Fibroblast of lung (primary cell): ENCODE measurements around the gene TM9SF4. TPM values are rescaled to one million over a fixed set of nuclear protein-coding genes. Genes with fewer than 3 reads are reported as not detected.
"Not testable (repeated sequence)": the region's sequence is repeated elsewhere in the genome, so short reads cannot be mapped to it uniquely, and the experiment has no call there.

Source experiments
- DNase-seq, 2 donors: peaks; one replicate each; pipeline versions ENCODE4 v3.0.0 to v3.0.0-alpha.2; 2010; ENCODE audit warnings: low read depth in 2 of 2
- H2AFZ ChIP-seq: 2 replicates; pipeline ENCODE4 v1.5.1; 2012; ENCODE audit warnings: low read length, control low read depth, inconsistent platforms
- H3K27ac ChIP-seq: 2 replicates; pipeline ENCODE4 v1.5.1; 2011; ENCODE audit warnings: low read length, control low read depth; ENCODE audit not compliant: insufficient read depth
- H3K27me3 ChIP-seq: 2 replicates; pipeline ENCODE4 v1.5.1; 2011; ENCODE audit warnings: mild to moderate bottlenecking, low read length; ENCODE audit not compliant: control insufficient read depth, insufficient read depth
- H3K36me3 ChIP-seq: 2 replicates; pipeline ENCODE4 v1.5.1; 2011; ENCODE audit warnings: low read length; ENCODE audit not compliant: control insufficient read depth, insufficient read depth
- H3K4me1 ChIP-seq: 2 replicates; pipeline ENCODE4 v1.5.1; 2011; ENCODE audit warnings: low read length; ENCODE audit not compliant: control insufficient read depth, insufficient read depth; ENCODE audit errors: extremely low read depth
- H3K4me2 ChIP-seq: 2 replicates; pipeline ENCODE4 v1.5.1; 2011; ENCODE audit warnings: low read length, control low read depth; ENCODE audit not compliant: insufficient read depth; ENCODE audit errors: extremely low read depth
- H3K4me3 ChIP-seq, 4 experiments: fragments of 200-600 bp in 1 of 4; sonication (generic) in 1 of 4; replicated peaks in 1 of 4; 2 replicates each; pipeline ENCODE4 v1.5.1; 2011 to 2016; ENCODE audit warnings: low read length in 4 of 4, low read depth in 3 of 4, mild to moderate bottlenecking in 3 of 4, control low read depth in 2 of 4, inconsistent platforms in 1 of 4, mixed read lengths in 1 of 4; ENCODE audit not compliant: insufficient read depth in 1 of 4; ENCODE audit errors: control extremely low read depth in 1 of 4
- H3K79me2 ChIP-seq: 2 replicates; pipeline ENCODE4 v1.5.1; 2012; ENCODE audit warnings: mild to moderate bottlenecking, low read length, inconsistent platforms; ENCODE audit not compliant: control insufficient read depth, insufficient read depth
- H3K9ac ChIP-seq: 2 replicates; pipeline ENCODE4 v1.5.1; 2011; ENCODE audit warnings: mild to moderate bottlenecking, low read length, control low read depth; ENCODE audit not compliant: insufficient read depth
- H3K9me3 ChIP-seq: 2 replicates; pipeline ENCODE4 v1.5.1; 2012; ENCODE audit warnings: low read depth, low read length; ENCODE audit not compliant: control insufficient read depth, insufficient read depth
- H4K20me1 ChIP-seq: 2 replicates; pipeline ENCODE4 v1.5.1; 2011; ENCODE audit warnings: low read length; ENCODE audit not compliant: control insufficient read depth, insufficient read depth; ENCODE audit errors: extremely low read depth
- EZH2 ChIP-seq: IDR thresholded peaks from 2 replicates; pipeline ENCODE4 v1.5.1; 2012; ENCODE audit warnings: low read length, control low read depth, mild to moderate bottlenecking; ENCODE audit errors: missing control alignments
- polyA plus RNA-seq, 2 donors: library from polyadenylated mRNA; depleted of rRNA in 1 of 2; stranded (reverse) in 1 of 2; unstranded in 1 of 2; fragments of >200 nt; gene quantifications; 2 replicates each; pipeline ENCODE4 v1.2.1, GENCODE V29; 2011 to 2012; ENCODE audit warnings: missing spikeins in 1 of 2
- total RNA-seq: library from RNA; depleted of rRNA; stranded (reverse); fragments of >200 nt; gene quantifications from 2 replicates; pipeline ENCODE4 v1.2.1, GENCODE V29; 2014
- TF ChIP-seq, protein P1 (sequence below), 2 donors: IDR thresholded peaks in 1 of 2; conservative IDR thresholded peaks in 1 of 2; 1 replicate in 1 of 2; 2 replicates in 1 of 2; pipeline ENCODE4 v1.5.1; 2011 to 2012; ENCODE audit warnings: low read length in 2 of 2, control low read depth in 1 of 2, inconsistent platforms in 1 of 2, low read depth in 1 of 2, mild to moderate bottlenecking in 1 of 2

The TM9SF4 gene
- total and polyA plus RNA-seq, 2 donors (not counting 1 experiment from before 2014, with no cell fraction given) = 33.5 to 71.3 TPM

GRCh38 chr20:32168184-32168910, 58.8 kb downstream of the TM9SF4 start:
- H3K27me3 ChIP-seq = no peaks in the 10 kb centered on the region
- H3K36me3 ChIP-seq = peaks cover 11% of the 10 kb centered on the region
- no peak overlapping the region for H3K4me3 ChIP-seq
- DNase-seq = peak; percentile 48 to 54
- H3K9me3 ChIP-seq = no peaks in the 10 kb centered on the region
- H3K27ac ChIP-seq = no peak overlapping the region
- TF ChIP-seq, protein P1, sequence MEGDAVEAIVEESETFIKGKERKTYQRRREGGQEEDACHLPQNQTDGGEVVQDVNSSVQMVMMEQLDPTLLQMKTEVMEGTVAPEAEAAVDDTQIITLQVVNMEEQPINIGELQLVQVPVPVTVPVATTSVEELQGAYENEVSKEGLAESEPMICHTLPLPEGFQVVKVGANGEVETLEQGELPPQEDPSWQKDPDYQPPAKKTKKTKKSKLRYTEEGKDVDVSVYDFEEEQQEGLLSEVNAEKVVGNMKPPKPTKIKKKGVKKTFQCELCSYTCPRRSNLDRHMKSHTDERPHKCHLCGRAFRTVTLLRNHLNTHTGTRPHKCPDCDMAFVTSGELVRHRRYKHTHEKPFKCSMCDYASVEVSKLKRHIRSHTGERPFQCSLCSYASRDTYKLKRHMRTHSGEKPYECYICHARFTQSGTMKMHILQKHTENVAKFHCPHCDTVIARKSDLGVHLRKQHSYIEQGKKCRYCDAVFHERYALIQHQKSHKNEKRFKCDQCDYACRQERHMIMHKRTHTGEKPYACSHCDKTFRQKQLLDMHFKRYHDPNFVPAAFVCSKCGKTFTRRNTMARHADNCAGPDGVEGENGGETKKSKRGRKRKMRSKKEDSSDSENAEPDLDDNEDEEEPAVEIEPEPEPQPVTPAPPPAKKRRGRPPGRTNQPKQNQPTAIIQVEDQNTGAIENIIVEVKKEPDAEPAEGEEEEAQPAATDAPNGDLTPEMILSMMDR (conservative IDR thresholded peaks at IDR 0.05 in 1 of 2, IDR thresholded peaks at IDR 0.05 in 1 of 2; ENCODE audit: low read depth in 1 of 2, low read length in 2 of 2) = no peak
- no peak for TF ChIP-seq EZH2
- H2AFZ ChIP-seq = no peak overlapping the region
- H3K79me2 ChIP-seq = no peaks in the 10 kb centered on the region
- H4K20me1 ChIP-seq = no peaks in the 10 kb centered on the region
- H3K4me1 ChIP-seq = no peaks in the 10 kb centered on the region
- no peak overlapping the region for H3K4me2 ChIP-seq
- H3K9ac ChIP-seq = no peak overlapping the region

DNA sequence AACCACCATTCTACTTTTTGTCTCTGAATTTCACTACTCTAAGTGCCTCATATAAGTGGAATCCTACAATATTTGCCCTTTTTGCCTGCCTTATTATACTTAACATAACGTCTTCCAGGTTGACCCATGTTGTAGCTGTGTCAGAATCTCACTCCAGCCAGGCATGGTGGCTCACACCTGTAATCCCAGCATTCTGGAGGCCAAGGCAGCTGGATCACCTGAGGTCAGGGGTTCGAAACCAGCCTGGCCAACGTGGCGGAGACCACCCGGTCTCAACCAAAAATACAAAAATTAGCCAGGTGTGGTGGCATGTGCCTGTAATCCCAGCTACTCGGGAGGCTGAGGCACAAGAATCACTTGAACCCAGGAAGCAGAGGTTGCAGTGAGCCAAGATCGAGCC, 68.2 kb downstream of the TM9SF4 start:
- not testable (repeated sequence) for H3K4me1 ChIP-seq, H3K9me3 ChIP-seq, DNase-seq, H3K4me3 ChIP-seq, H2AFZ ChIP-seq, H3K27me3 ChIP-seq, H3K4me2 ChIP-seq, H4K20me1 ChIP-seq, H3K9ac ChIP-seq, H3K27ac ChIP-seq, H3K36me3 ChIP-seq, H3K79me2 ChIP-seq

DNA sequence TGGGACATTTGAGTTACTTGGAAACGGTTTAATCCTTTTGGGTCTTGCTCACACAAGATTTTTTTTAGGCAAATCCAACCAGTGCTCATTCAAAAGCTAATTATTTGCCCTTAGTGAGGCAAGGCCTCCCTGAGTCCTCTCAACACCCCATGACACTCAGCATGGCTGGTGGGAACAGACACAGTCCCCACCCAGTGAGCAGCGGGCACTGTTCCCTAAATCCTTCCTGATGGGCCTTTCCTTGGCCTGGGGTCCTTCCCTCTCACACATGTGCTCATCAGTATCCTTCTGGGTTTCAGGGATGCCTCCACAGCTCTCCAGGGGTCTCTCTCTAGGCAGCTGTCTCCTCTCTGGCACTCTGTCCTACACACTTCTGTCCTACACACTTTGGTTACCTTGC, 70.0 kb downstream of the TM9SF4 start:
- no peak for DNase-seq

More for the DNA sequence above, 70.0 kb downstream of the TM9SF4 start:
- Histone ChIP-seq H3K27me3 (no peaks in the 10 kb centered on the region), H3K27ac (no peak overlapping the region), H3K79me2 (no peaks in the 10 kb centered on the region), H3K4me1 (no peaks in the 10 kb centered on the region), H3K4me3 (no peak overlapping the region), H4K20me1 (no peaks in the 10 kb centered on the region), H3K9ac (no peak overlapping the region), H2AFZ (no peak overlapping the region), H3K4me2 (no peak overlapping the region), H3K9me3 (no peaks in the 10 kb centered on the region), H3K36me3 (no peaks in the 10 kb centered on the region)
- TF ChIP-seq, protein P1 (conservative IDR thresholded peaks at IDR 0.05 in 1 of 2, IDR thresholded peaks at IDR 0.05 in 1 of 2; ENCODE audit: low read depth in 1 of 2, low read length in 2 of 2) = no peak
- TF ChIP-seq EZH2 = no peak
